IMR-90 (cell line): Measurements from ENCODE around the gene SLC7A4. TPM values are rescaled to one million over a fixed set of nuclear protein-coding genes. Genes with fewer than 3 reads are reported as not detected.
A peak's percentile ranks its signal among the peaks of the same experiment; 100 is the strongest.

Source experiments
- CEBPB ChIP-seq: IDR thresholded peaks from 2 replicates; pipeline ENCODE4 v1.6.1; 2012; ENCODE audit warnings: low read depth, low read length, improper control_type of control experiment
- CHD1 ChIP-seq: IDR thresholded peaks from 2 replicates; pipeline ENCODE4 v1.6.1; 2012; ENCODE audit warnings: low read depth, low read length, improper control_type of control experiment
- polyA plus RNA-seq, 3 experiments: library from polyadenylated mRNA; depleted of rRNA; stranded (reverse); fragments of >200 nt; gene quantifications; 2 replicates each; pipeline ENCODE4 v1.2.3, GENCODE V29; 2012; ENCODE audit warnings: low replicate concordance in 1 of 3
- total RNA-seq: library from RNA; depleted of rRNA; stranded (reverse); fragments of >200 nt; gene quantifications from 2 replicates; pipeline ENCODE4 v1.2.3, GENCODE V29; 2012
- TF ChIP-seq, protein P1 (sequence below): fragments of 150-350 bp; IDR thresholded peaks from 2 replicates; pipeline ENCODE4 v1.6.1; 2017; ENCODE audit warnings: mild to moderate bottlenecking, antibody characterized with exemption, low read length, low read depth

The SLC7A4 gene
- total and polyA plus RNA-seq, 2 of the 4 experiments (the other 2 are of a cell fraction) = 0.03 TPM; not detected in 1

DNA sequence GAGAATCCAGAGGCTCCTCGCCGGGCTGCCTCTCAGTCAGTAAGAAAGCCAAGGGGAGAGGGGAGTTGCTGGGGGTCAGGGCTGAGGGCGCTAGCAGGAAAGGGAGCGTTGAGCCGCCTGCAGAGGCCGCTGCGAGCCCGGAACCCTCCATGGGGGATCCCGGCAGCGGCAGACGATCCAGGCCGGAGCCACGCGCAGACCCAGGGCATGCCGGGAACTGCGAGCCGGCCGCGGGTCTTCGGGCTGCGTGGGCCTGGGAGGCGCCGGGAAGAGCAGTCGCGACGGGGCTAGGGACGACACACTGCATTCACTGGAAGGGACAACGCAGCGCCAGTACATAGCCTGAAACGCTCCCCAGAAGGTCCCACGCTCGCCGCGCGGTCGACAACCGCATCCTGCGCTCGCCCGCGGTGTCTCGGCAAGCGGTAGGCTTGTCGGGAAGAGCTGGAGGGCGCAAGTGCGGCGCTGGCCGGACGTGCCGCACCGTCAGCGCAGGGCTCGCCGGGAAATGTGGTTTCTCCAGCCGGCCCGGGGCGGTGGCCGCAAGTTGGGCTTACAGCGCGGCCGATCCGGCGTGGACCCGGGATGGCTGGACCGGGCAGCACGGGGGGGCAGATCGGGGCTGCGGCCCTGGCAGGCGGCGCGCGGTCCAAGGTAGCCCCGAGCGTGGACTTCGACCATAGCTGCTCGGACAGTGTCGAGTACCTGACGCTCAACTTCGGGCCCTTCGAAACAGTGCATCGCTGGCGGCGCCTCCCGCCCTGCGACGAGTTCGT, 50.4 kb downstream of the SLC7A4 start, which contains the start of gene LZTR1 (continued):
- TF ChIP-seq, protein P1, sequence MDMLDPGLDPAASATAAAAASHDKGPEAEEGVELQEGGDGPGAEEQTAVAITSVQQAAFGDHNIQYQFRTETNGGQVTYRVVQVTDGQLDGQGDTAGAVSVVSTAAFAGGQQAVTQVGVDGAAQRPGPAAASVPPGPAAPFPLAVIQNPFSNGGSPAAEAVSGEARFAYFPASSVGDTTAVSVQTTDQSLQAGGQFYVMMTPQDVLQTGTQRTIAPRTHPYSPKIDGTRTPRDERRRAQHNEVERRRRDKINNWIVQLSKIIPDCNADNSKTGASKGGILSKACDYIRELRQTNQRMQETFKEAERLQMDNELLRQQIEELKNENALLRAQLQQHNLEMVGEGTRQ = peak; percentile 21; the same call in 1 of the 2 replicates
- TF ChIP-seq CHD1 = no peak
- TF ChIP-seq CEBPB = no peak
